ENCODE data around the gene CDH23.

CDH23 gene

GRCh38 chr10:71600849-71601248, 204.1 kb downstream of the CDH23 start:
- Histone ChIP-seq H3K4me1 (ENCODE audit: insufficient read depth, low read length) (peaks cover 20% of the 10 kb centered on the region), H3K4me3 (ENCODE audit: low read depth in 1 of 2, low read length in 2 of 2) (no peak overlapping the region), H3K36me3 (ENCODE audit: insufficient read depth, low read length) (no peaks in the 10 kb centered on the region), H3K9me3 (ENCODE audit: low read length) (no peaks in the 10 kb centered on the region), H3K9ac (ENCODE audit: low read length) (no peak overlapping the region), H3K27ac (ENCODE audit: low read depth, low read length) (no peak overlapping the region), H3K27me3 (ENCODE audit: control insufficient read depth in 1 of 2, insufficient read depth in 2 of 2, low read length in 2 of 2) (no peaks in the 10 kb centered on the region)

- no peak overlapping the region for H3K27ac ChIP-seq (ENCODE audit: low read depth, low read length)
- H3K4me1 ChIP-seq (ENCODE audit: insufficient read depth, low read length) = peaks cover 20% of the 10 kb centered on the region
- no peaks in the 10 kb centered on the region for H3K36me3 ChIP-seq (ENCODE audit: insufficient read depth, low read length)
- H3K9ac ChIP-seq (ENCODE audit: low read length) = no peak overlapping the region
- H3K9me3 ChIP-seq (ENCODE audit: low read length) = no peaks in the 10 kb centered on the region
- H3K4me3 ChIP-seq (ENCODE audit: low read depth in 1 of 2, low read length in 2 of 2) = no peak overlapping the region
- H3K27me3 ChIP-seq (ENCODE audit: control insufficient read depth in 1 of 2, insufficient read depth in 2 of 2, low read length in 2 of 2) = no peaks in the 10 kb centered on the region
Observed at GRCh38 chr10:71601273-71601672, 204.6 kb downstream of the CDH23 start.

DNA sequence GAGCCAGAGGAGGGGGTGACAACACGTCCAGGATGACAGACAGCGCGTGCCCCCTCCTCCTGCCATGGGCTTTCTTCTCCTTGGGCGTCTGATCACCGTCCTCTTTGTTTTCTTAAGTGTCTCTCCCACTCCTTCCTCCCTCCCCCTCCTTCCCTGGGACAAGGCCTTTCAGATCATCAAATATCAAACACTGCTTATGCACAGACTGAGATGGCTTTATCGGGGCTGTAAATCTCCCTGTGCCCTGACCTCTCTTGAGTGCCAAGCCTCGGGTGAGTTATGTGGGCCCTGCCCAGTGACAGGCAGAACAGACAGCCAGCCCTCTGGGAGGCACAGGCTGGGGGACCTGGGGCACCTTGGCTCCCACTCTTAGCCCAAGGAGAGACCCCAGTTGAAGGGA, 206.4 kb downstream of the CDH23 start:
- Histone ChIP-seq H3K9ac (ENCODE audit: low read length) (no peak overlapping the region), H3K27ac (ENCODE audit: low read depth, low read length) (no peak overlapping the region), H3K4me3 (ENCODE audit: low read depth in 1 of 2, low read length in 2 of 2) (no peak overlapping the region)

GRCh38 chr10:71603754-71604153, 207.0 kb downstream of the CDH23 start:
- Histone ChIP-seq H3K4me1 (ENCODE audit: insufficient read depth, low read length) (peaks cover 5% of the 10 kb centered on the region), H3K9ac (ENCODE audit: low read length) (no peak overlapping the region), H3K9me3 (ENCODE audit: low read length) (no peaks in the 10 kb centered on the region), H3K27ac (ENCODE audit: low read depth, low read length) (no peak overlapping the region), H3K4me3 (ENCODE audit: low read depth in 1 of 2, low read length in 2 of 2) (no peak overlapping the region), H3K27me3 (ENCODE audit: control insufficient read depth in 1 of 2, insufficient read depth in 2 of 2, low read length in 2 of 2) (no peaks in the 10 kb centered on the region), H3K36me3 (ENCODE audit: insufficient read depth, low read length) (no peaks in the 10 kb centered on the region)

More for the DNA sequence above, 206.4 kb downstream of the CDH23 start:
- no peaks in the 10 kb centered on the region for H3K9me3 ChIP-seq (ENCODE audit: low read length)
- H3K27me3 ChIP-seq (ENCODE audit: control insufficient read depth in 1 of 2, insufficient read depth in 2 of 2, low read length in 2 of 2) = no peaks in the 10 kb centered on the region
- H3K4me1 ChIP-seq (ENCODE audit: insufficient read depth, low read length) = peaks cover 11% of the 10 kb centered on the region
- no peaks in the 10 kb centered on the region for H3K36me3 ChIP-seq (ENCODE audit: insufficient read depth, low read length)

- H3K4me1 ChIP-seq (ENCODE audit: insufficient read depth, low read length) = no peaks in the 10 kb centered on the region
- no peaks in the 10 kb centered on the region for H3K27me3 ChIP-seq (ENCODE audit: control insufficient read depth in 1 of 2, insufficient read depth in 2 of 2, low read length in 2 of 2)
- no peaks in the 10 kb centered on the region for H3K36me3 ChIP-seq (ENCODE audit: insufficient read depth, low read length)
- H3K4me3 ChIP-seq (ENCODE audit: low read depth in 1 of 2, low read length in 2 of 2) = no peak overlapping the region
- H3K9me3 ChIP-seq (ENCODE audit: low read length) = no peaks in the 10 kb centered on the region
- H3K9ac ChIP-seq (ENCODE audit: low read length) = no peak overlapping the region
- H3K27ac ChIP-seq (ENCODE audit: low read depth, low read length) = no peak overlapping the region
Observed at GRCh38 chr10:71604324-71605018, 207.8 kb downstream of the CDH23 start.

- Histone ChIP-seq H3K4me3 (ENCODE audit: low read depth in 1 of 2, low read length in 2 of 2) (no peak overlapping the region), H3K9me3 (ENCODE audit: low read length) (no peaks in the 10 kb centered on the region), H3K27me3 (ENCODE audit: control insufficient read depth in 1 of 2, insufficient read depth in 2 of 2, low read length in 2 of 2) (no peaks in the 10 kb centered on the region), H3K4me1 (ENCODE audit: insufficient read depth, low read length) (no peaks in the 10 kb centered on the region), H3K27ac (ENCODE audit: low read depth, low read length) (no peak overlapping the region), H3K9ac (ENCODE audit: low read length) (no peak overlapping the region), H3K36me3 (ENCODE audit: insufficient read depth, low read length) (no peaks in the 10 kb centered on the region)
Observed at GRCh38 chr10:71605263-71605962, 208.7 kb downstream of the CDH23 start.

DNA sequence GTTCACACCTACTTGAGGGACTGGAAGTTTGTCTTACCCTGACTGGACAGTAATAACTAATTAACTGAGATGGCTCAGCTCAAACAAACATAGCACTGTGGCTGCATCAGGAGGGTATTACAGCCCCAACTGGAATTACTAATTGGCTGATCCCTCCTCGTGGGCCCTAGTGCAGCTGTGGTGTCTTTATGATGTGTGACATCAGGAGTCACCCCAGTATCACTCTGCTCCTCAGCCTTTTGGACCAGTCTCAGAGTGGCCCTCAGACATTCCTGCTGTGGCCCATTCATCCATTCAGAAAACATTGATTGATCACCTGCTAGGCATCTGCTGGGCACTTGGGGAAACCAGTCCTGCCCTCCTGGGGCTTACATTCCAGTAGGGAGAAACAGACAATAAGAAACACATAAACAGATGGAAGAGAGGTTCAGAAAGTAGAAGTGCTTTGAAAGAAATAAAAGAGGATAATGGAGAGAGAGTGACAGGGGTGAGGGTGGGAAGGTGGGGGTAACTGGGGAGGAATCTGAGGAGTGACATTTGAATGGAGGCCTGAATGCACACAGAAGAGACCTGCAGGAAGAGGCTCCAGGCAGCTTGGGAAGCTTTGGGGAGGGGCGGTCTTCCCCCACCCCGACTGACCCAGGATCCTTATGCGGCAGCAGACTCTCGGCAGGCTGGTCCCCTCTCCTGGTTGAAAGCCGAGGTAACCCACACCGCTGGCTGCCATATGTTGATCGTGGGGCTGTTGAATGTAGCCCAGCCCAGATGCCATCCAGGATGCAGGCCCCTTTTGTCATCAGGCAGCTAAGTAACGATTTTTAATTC, 209.7 kb downstream of the CDH23 start:
- no peak overlapping the region for H3K4me3 ChIP-seq (ENCODE audit: low read depth in 1 of 2, low read length in 2 of 2)

GRCh38 chr10:71607082-71607443, 210.3 kb downstream of the CDH23 start:
- H3K9me3 ChIP-seq (ENCODE audit: low read length) = no peaks in the 10 kb centered on the region
- no peaks in the 10 kb centered on the region for H3K27me3 ChIP-seq (ENCODE audit: control insufficient read depth in 1 of 2, insufficient read depth in 2 of 2, low read length in 2 of 2)
- no peak overlapping the region for H3K9ac ChIP-seq (ENCODE audit: low read length)
- no peak overlapping the region for H3K27ac ChIP-seq (ENCODE audit: low read depth, low read length)
- no peak overlapping the region for H3K4me3 ChIP-seq (ENCODE audit: low read depth in 1 of 2, low read length in 2 of 2)
- H3K4me1 ChIP-seq (ENCODE audit: insufficient read depth, low read length) = no peaks in the 10 kb centered on the region
- H3K36me3 ChIP-seq (ENCODE audit: insufficient read depth, low read length) = no peaks in the 10 kb centered on the region

More for the DNA sequence above, 209.7 kb downstream of the CDH23 start:
- Histone ChIP-seq H3K9ac (ENCODE audit: low read length) (no peak overlapping the region), H3K36me3 (ENCODE audit: insufficient read depth, low read length) (no peaks in the 10 kb centered on the region), H3K27ac (ENCODE audit: low read depth, low read length) (no peak overlapping the region), H3K4me1 (ENCODE audit: insufficient read depth, low read length) (no peaks in the 10 kb centered on the region), H3K27me3 (ENCODE audit: control insufficient read depth in 1 of 2, insufficient read depth in 2 of 2, low read length in 2 of 2) (no peaks in the 10 kb centered on the region), H3K9me3 (ENCODE audit: low read length) (no peaks in the 10 kb centered on the region)

GRCh38 chr10:71608819-71609768, 212.4 kb downstream of the CDH23 start:
- Histone ChIP-seq H3K27ac (ENCODE audit: low read depth, low read length) (no peak overlapping the region), H3K36me3 (ENCODE audit: insufficient read depth, low read length) (no peaks in the 10 kb centered on the region), H3K27me3 (ENCODE audit: control insufficient read depth in 1 of 2, insufficient read depth in 2 of 2, low read length in 2 of 2) (no peaks in the 10 kb centered on the region), H3K9me3 (ENCODE audit: low read length) (no peaks in the 10 kb centered on the region), H3K4me3 (ENCODE audit: low read depth in 1 of 2, low read length in 2 of 2) (no peak overlapping the region), H3K4me1 (ENCODE audit: insufficient read depth, low read length) (no peaks in the 10 kb centered on the region), H3K9ac (ENCODE audit: low read length) (no peak overlapping the region)

GRCh38 chr10:71610651-71611050, 213.9 kb downstream of the CDH23 start:
- H3K9me3 ChIP-seq (ENCODE audit: low read length) = no peaks in the 10 kb centered on the region
- H3K27me3 ChIP-seq (ENCODE audit: control insufficient read depth in 1 of 2, insufficient read depth in 2 of 2, low read length in 2 of 2) = no peaks in the 10 kb centered on the region
- no peak overlapping the region for H3K9ac ChIP-seq (ENCODE audit: low read length)
- no peak overlapping the region for H3K27ac ChIP-seq (ENCODE audit: low read depth, low read length)
- H3K36me3 ChIP-seq (ENCODE audit: insufficient read depth, low read length) = no peaks in the 10 kb centered on the region
- no peaks in the 10 kb centered on the region for H3K4me1 ChIP-seq (ENCODE audit: insufficient read depth, low read length)
- H3K4me3 ChIP-seq (ENCODE audit: low read depth in 1 of 2, low read length in 2 of 2) = no peak overlapping the region

- Histone ChIP-seq H3K27ac (ENCODE audit: low read depth, low read length) (no peak overlapping the region), H3K9ac (ENCODE audit: low read length) (no peak overlapping the region), H3K4me3 (ENCODE audit: low read depth in 1 of 2, low read length in 2 of 2) (no peak overlapping the region), H3K4me1 (ENCODE audit: insufficient read depth, low read length) (no peaks in the 10 kb centered on the region), H3K36me3 (ENCODE audit: insufficient read depth, low read length) (no peaks in the 10 kb centered on the region), H3K9me3 (ENCODE audit: low read length) (no peaks in the 10 kb centered on the region), H3K27me3 (ENCODE audit: control insufficient read depth in 1 of 2, insufficient read depth in 2 of 2, low read length in 2 of 2) (no peaks in the 10 kb centered on the region)
Observed at GRCh38 chr10:71611131-71611530, 214.4 kb downstream of the CDH23 start.
